Stimulated activated CD4-positive, alpha-beta T cell treated with anti-CD3 and anti-CD28 coated beads, Interleukin-15, amount 100 ng/mL, for 48 hours (primary cell): Measurements from ENCODE around the gene ZBTB48.
"Not testable (repeated sequence)": the region's sequence is repeated elsewhere in the genome, so short reads cannot be mapped to it uniquely, and the experiment has no call there.

ENCODE experiments used
- DNase-seq, 2 donors: peaks; one replicate each; pipeline ENCODE4 v3.0.0-alpha.2; 2020; ENCODE audit warnings: low read depth in 2 of 2

Gene ZBTB48

DNA sequence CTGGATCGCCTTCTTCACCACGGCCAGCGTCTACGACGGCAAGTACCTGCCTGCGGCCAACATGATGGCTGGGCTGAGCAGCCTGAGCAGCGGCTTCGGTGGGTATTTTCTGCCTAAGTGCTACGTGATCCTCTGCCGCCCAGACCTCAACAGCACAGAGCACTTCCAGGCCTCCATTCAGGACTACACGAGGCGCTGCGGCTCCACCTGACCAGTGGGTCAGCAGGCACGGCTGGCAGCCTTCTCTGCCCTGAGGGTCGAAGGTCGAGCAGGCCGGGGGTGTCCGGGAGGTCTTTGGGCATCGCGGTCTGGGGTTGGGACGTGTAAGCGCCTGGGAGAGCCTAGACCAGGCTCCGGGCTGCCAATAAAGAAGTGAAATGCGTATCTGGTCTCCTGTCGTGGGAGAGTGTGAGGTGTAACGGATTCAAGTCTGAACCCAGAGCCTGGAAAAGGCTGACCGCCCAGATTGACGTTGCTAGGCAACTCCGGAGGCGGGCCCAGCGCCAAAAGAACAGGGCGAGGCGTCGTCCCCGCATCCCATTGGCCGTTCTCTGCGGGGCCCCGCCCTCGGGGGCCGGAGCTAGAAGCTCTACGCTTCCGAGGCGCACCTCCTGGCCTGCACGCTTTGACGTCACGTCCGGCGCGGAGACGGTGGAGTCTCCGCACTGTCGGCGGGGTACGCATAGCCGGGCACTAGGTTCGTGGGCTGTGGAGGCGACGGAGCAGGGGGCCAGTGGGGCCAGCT, at the start of gene ZBTB48:
Gene ZBTB48 (plus strand): TSS at position 621 of the 745 bp plus-strand sequence. CDS start 616 bp downstream, outside the sequence.
- peak; percentile 93 to 97 for DNase-seq

DNA sequence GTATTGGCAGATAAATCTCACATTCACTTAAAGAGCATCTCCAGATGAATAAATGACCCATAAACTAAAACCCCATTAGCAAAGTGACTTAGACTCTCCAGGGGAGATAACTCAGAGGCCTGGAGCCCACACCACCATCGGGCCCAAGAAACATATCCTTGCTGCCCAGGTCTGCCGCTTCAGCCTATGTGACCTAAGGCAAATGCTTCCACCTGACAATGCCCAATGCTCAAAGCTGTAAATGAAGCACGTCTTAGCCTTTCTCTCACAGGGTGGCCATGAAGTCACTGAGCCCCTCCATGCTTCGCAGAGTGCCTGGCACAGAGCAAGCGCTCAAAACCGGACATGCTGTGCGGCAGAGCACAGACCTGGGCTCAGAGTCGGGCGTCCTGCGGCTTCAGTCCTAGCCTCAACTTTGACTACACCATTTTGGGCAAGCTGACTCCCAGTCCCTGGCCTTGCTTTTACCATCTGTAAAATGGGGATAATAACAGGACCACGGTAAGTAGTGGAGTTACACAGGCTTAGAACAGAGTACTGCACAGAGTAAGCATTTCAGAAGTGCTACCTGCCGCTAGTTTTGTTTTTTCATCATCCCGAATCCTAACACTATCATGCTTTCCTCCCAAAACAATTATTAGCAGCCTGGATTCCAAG, 49.2 kb upstream of the ZBTB48 start:
- DNase-seq, result no peak

DNA sequence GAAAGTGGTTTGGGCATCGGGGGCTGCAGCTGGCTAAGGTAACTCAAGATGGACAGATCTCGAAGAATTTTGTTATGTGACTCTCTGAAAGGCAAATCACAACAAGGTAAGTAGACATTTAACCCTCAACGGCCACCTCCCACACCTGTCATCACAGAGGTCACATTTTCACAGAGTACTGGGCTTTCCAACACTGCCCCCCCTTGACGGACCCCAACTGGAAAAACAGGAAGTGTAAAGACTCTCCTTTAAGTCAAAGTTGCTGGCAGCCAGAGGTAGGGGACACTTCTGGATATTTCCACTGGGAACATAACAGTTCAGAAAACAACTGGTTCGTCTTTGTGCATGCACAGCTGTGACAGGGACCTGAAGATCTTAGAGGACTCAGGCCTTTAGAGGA, 47.8 kb upstream of the ZBTB48 start:
- DNase-seq, result no peak

DNA sequence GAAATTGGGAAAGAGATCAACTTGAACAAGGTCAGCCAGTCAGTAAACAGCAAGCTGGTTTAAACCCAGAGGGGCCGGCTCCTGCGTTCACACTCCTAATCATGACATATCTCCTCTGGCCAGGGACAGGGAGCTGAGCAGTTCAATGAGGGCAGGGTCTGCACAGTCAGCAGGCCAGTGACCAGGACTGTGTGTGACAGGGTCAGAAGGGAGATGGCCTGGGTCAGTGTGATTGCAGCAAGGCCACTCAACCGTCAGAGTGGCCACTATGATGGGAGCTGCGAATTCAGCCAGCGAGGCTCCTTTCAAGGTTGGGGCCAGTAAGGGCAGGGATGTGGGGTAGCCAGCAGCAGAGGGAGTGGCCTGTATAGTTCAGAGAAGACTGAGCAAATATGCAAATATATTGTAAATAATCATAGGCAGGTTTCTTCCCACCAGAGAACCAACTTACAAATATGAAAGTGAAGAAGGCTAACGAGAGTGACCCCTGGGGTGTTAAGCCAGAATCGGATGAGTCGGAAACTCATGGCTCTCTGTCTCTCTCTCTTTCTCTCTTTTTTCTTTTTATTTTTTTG, 45.5 kb upstream of the ZBTB48 start:
- no peak for DNase-seq

DNA sequence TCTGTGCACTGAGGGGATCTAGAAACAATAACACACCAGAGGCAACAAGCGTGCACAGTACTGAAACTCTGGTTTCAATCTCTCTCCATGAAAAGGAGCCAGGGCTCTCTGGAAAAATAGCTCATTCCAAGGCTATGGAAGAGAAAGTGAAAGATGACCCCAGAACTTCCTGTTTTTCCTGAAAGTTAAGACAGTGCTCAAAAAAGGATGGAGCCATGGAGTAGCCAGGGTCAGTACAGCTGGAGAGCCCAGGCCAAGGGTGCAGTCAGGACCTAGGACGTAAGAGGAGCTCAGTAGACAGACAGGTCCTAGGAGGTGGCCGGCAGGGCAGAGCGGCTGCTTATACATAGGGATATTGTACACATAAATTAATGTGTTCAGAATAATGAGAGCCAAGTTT, 44.6 kb upstream of the ZBTB48 start:
- DNase-seq, result no peak

DNA sequence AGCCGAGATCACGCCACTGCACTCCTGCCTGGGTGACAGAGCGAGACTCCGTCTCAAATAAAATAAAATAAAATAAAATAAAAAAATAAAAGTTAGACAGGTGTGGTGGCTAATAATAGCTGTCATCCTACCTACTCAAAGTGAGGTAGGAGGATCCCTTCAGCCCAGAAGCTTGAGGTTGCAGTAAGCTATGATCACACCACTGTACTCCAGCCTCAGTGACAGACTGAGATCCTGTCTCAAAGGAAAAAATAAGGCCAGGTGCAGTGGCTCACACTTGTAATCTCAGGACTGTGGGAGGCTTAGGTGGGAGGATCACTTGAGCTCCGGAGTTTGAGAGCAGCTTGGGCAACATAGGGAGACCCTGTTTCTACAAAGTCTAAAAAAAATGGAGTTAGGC, 43.5 kb upstream of the ZBTB48 start:
- no peak for DNase-seq

DNA sequence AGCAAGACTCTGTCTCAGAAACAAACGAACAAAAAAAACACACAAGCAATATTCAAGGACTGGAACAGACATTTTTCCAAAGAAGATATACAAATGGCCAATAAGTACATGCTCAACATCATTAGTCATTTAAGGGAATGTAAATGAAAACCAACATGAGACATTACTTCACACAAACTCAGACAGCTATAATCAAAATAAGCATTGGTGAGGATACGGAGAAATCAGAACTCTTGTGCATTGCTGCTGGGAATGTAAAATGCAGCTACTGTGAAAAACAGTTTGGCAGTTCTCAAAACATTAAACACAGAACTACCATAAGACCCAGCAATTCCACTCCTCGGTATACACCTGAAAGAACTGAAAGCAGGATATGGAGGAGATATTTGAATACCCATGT, 40.8 kb upstream of the ZBTB48 start:
- DNase-seq, result no peak

DNA sequence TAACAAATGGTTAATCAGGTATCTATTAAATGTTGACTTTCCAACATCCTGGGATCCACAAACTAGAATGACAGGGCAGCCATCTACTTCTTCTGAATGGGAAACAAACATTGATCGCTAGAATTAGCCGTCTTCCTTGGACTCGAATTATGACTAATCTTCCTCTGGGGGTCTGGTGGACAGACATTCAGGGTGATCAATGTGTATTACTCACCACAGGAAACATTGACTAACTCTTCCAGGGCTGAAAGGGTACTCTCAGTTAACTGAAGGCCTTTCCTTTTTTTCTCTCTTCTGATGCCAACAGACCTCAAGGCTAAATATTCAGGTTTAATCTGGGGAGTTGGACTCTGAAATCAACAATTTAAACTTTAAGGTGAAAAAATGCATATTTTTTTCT, 35.0 kb upstream of the ZBTB48 start:
- DNase-seq, result no peak

DNA sequence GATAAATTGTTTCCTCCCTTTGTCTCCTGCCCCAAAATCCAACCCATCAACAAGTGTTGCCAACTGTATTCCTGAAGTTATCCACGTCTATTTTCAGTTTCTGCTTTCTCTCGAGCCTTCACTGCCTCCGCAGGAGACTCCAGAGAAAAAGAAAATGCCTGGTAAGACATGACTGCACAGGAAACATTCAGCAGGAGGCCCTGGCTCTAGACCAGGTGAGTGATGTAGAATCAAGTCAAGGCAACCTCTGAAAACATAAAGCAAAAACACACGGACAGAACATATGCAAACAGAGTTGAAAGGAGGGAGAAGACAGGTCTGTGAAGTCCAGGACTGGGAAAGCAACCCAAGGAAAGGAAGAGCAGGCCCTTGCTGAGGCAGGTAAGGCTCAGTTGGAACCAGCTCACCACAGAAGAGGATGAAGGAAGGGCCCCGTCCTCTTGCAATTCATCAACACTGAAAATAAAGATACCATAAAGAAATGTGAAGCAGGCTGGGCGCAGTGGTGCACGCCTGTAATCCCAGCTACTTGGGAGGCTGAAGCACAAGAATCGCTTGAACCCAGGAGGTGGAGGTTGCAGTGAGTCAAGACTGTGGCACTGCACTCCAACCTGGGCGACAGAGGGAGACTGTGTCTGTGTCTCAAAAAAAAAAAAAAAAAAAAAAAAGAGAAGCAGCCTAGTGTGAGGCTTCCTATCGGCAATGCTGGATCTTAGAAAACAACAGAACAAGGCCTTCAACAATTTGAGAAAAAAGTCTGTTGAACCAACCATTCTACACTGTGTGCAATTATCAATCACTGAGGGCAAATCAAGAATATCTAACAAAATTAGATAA, 34.3 kb upstream of the ZBTB48 start:
- no peak for DNase-seq

DNA sequence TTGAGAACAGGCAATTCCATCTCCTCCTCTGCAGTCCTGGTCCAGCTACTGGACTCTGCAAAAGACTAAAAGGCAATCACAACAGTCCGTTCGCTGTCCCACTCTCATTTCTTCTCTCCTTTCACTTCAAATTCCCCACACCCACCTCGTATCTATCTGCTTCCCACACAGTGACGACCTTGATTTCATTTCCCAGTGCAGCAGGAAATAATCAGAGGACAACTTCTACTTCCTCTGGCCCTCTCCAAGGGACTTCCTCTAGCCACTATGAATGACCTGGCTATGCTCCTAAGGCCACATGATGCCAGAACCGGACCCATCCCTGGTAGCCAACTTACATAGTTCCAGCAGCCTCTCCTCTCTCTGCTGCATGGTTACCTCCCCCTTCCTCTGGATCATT, 33.5 kb upstream of the ZBTB48 start:
- DNase-seq, result no peak

DNA sequence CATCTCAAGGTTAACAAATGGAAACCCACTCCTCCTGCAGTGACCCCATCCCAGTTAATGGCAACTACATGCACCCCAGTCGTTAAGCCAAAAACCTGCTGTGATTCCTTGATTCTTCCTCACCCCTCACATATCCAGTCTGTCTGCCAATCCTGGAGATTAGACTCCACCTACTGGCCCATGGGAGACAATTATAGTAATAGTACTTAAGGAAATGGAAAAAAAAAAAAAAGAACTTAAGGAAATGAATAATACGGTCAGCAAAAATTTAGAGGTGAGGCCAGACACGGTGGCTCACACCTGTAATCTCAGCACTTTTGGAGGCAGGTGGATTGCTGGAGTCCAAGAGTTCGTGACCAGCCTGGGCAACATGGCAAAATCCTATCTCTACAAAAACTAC, 32.5 kb upstream of the ZBTB48 start:
- DNase-seq, result no peak

DNA sequence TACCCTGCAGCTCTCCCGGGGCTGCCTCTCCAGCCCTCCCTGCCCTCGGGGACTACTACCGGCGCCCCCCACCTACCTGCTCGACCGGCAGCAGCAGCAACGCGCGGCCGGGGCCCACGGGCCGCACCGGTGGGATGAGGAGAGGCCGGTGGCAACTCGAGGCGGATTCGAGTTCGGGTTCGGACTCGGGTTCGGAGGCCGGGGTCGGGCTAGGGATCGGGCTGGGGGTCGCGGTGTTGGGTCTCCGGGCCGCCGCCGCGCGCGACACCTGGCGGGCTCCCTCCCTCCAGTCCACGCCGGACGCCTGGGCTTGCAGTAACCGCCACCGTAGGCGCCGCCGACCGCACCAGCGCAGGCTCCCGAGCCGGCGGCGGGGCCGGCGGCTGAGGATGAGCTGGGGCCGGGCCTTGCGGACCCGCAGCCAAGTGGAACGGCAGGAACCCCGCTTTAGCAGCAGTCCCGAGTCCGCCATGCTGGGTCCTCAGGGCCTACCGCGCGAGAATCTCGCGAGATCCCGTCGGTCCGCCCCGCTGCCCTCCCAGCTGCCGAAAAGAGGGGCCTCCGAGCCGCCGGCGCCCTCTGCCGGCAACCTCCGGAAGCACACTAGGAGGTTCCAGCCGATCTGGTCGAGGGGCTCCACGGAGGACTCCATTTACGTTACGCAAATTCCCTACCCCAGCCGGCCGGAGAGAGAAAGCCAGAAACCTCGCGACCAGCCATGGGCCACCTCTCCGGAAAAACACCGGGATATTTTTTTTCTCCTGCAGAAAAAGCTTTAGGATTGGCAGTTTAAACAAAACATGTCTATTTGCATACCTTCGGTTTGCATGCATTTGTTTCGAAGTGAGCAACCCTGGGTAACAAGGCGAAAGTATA, 25.5 kb upstream of the ZBTB48 start, which contains the start of gene NOL9:
Gene NOL9 (minus strand): TSS at position 483 of the 876 bp plus-strand sequence. CDS start 11 bp downstream, at position 472.
- DNase-seq, result peak; percentile 86 to 94

DNA sequence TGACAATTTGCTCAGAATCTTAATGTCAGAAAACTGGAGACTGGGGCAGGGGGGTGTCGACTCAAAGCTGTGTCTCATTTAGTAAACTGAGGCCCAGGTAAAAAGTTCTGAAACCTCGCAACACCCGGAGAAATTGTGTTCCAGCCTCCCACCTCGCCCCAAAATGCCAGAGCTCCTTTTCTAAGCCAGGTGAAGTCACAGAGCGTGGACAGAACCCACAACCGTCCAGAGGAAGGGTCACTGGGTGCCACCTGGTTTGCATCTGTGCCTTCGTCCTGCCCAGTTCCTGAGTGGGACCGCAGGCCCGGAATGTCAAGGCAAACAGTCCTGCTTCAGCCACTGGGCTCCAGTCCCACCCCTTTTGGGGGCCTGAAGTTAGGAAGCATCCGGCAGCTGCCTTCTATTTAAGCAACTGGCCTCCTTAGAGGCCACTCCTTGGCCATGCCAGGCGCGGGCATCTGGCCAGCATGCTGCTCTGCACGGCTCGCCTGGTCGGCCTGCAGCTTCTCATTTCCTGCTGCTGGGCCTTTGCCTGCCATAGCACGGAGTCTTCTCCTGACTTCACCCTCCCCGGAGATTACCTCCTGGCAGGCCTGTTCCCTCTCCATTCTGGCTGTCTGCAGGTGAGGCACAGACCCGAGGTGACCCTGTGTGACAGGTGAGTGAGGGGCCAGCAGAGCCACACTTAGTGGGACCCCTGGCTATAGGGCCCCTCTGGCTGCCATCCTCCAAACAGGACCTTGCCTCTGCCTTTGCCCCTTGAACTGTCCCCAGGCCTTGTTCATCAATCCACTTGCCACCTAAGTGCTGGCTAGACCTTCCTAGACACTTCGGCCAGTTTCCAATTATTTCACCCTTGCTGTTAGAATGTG, 24.7 kb upstream of the ZBTB48 start, which contains the start of gene TAS1R1:
Gene TAS1R1 (plus strand): TSS at position 401 of the 872 bp plus-strand sequence. CDS start 67 bp downstream, at position 468.
- DNase-seq, result no peak

DNA sequence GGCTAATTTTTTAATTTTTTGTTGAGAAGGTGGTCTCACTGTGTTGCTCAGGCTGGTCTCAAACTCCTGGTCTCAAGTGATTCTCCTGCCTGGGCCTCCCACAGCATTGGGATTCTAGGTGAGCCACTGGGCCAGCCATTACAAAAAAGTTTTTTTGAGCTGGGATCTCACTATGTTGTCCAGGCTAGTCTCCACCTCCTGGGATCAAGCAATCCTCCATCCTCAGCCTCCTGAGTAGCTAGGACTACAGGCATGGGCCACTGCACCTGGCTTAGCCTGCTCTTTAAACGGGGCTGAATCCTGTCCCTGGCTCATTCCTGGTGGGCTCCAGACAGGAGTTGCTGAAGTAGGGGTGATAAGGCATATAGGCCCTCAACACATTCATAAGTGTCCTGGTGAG, 22.2 kb upstream of the ZBTB48 start:
- DNase-seq, result no peak

DNA sequence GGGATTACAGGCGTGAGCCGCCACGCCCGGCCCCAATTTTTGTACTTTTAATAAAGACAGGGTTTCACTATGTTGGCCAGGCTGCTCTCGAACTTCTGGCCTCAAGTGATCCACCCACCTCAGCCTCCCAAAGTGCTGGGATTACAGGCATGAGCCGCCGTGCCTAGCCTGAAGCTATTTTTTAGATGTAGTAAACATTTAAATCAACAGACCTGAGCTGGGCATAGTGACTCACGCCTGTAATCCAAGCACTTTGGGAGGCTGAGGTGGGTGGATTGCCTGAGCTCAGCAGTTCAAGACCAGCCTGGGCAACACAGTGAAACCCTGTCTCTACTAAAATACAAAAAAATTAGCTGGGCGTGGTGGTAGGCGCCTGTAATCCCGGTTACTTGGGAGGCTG, 20.6 kb upstream of the ZBTB48 start:
- not testable (repeated sequence) for DNase-seq

DNA sequence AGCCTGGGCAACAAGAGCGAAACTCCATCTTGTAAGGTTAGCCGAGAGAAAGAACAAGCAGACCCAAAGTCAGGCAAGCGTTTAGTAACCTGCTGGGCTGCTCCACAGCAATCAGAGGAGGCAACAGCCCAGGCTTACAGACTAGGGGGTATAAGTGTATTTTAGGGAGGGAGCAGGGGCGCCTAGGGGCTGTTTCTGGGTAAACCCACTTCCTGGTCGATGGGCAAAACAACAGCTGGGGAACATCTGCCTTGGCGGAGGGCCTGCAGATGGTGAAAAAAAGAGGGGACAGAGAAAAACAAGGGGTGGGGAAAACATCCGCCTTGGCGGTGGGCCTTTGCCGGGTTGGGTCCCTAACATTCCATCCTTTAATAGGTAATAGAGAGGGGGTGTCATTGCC, 19.5 kb upstream of the ZBTB48 start:
- DNase-seq, result no peak

DNA sequence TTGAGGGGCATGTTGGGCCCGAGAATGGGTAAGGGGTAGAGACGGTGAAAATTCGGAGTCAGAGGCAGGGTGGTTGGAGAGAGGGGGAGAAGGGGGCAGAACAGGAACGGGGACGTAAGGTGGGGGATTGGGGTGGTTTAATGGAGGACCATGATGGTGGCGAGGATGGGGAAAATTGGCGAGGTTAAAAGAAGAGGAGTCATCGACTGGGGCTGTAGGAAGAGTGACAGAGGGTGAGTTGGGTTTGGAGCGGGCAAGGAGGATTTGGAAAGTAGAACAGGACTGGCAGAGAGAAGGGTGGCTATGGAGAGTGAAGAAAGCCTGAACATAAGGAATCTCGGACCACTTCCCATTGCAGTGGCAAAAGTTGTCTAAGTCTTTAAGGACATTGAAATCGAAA, 10.8 kb upstream of the ZBTB48 start:
- no peak for DNase-seq

DNA sequence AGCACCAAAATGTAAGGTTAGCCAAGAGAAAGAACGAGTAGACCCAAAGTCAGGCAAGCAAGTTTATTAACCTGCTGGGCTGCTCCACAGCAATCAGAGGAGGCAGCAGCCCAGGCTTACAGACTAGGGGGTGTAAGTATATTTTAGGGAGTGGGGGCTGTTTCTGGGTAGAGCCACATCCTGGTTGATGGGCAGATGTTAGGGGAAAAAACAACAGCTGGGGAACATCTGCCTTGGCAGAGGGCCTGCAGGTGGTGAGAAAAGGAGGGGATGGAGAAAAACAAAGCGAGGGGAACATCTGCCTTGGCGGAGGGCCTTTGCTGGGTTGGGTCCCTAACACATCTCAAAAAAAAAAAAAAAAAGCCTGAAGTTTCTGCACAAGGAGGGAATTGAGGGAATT, 9.7 kb upstream of the ZBTB48 start:
- DNase-seq, result no peak

DNA sequence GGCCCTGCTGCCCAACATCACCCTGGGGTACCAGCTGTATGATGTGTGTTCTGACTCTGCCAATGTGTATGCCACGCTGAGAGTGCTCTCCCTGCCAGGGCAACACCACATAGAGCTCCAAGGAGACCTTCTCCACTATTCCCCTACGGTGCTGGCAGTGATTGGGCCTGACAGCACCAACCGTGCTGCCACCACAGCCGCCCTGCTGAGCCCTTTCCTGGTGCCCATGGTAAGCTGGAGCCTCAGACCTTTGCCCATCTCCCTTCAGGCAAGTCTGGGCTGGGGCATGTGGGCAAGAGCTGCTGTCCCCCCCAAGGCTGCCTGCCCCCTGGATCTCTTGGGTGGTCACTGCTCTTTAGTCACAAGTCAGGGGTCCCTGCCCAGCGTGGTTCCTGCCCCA, 8.8 kb upstream of the ZBTB48 start:
- DNase-seq, result no peak
